ENCODE data around the gene C20orf96.

The C20orf96 gene

GRCh38 chr20:312866-313265 lies 22.3 kb upstream of the C20orf96 start:
- no peak overlapping the region for H3K27ac ChIP-seq
- DNase-seq (ENCODE audit: low read depth, low spot score), result no peak

GRCh38 chr20:312067-312466 lies 21.5 kb upstream of the C20orf96 start:
- no peak for DNase-seq (ENCODE audit: low read depth, low spot score)
- H3K27ac ChIP-seq, result no peak overlapping the region

GRCh38 chr20:311609-312008 lies 21.1 kb upstream of the C20orf96 start:
- H3K27ac ChIP-seq, result no peak overlapping the region
- no peak for DNase-seq (ENCODE audit: low read depth, low spot score)

GRCh38 chr20:310645-311044 lies 20.1 kb upstream of the C20orf96 start:
- peak overlapping the region; percentile 67 for H3K27ac ChIP-seq
- no peak for DNase-seq (ENCODE audit: low read depth, low spot score)

GRCh38 chr20:309841-310644 lies 19.5 kb upstream of the C20orf96 start:
- no peak for DNase-seq (ENCODE audit: low read depth, low spot score)
- H3K27ac ChIP-seq, result peak overlapping the region; percentile 67

GRCh38 chr20:309306-309840 lies 18.8 kb upstream of the C20orf96 start:
- peak overlapping the region; percentile 67 for H3K27ac ChIP-seq
- DNase-seq (ENCODE audit: low read depth, low spot score), result no peak

- H3K27ac ChIP-seq, result peak overlapping the region; percentile 67
- no peak for DNase-seq (ENCODE audit: low read depth, low spot score)
Observed at GRCh38 chr20:308427-309038, 18.0 kb upstream of the C20orf96 start.

- DNase-seq (ENCODE audit: low read depth, low spot score), result no peak
- no peak overlapping the region for H3K27ac ChIP-seq
Observed at GRCh38 chr20:305745-306144, 15.2 kb upstream of the C20orf96 start.

- H3K27ac ChIP-seq, result no peak overlapping the region
- no peak for DNase-seq (ENCODE audit: low read depth, low spot score)
Observed at GRCh38 chr20:301886-302848, 11.6 kb upstream of the C20orf96 start.

- DNase-seq (ENCODE audit: low read depth, low spot score), result no peak
- no peak overlapping the region for H3K27ac ChIP-seq
Observed at GRCh38 chr20:300345-300990, 9.9 kb upstream of the C20orf96 start.

- no peak for DNase-seq (ENCODE audit: low read depth, low spot score)
- H3K27ac ChIP-seq, result peak overlapping the region; percentile 96
Observed at GRCh38 chr20:298776-299391, 8.3 kb upstream of the C20orf96 start.

- DNase-seq (ENCODE audit: low read depth, low spot score), result no peak
- H3K27ac ChIP-seq, result peak overlapping the region; percentile 96
Observed at GRCh38 chr20:297925-298775, 7.6 kb upstream of the C20orf96 start.

- H3K27ac ChIP-seq, result peak within 1 kb of the TSS; percentile 96
- DNase-seq (ENCODE audit: low read depth, low spot score), result no peak
Observed at GRCh38 chr20:297098-297924, 6.8 kb upstream of the C20orf96 start, which contains the start of gene ZCCHC3. Gene ZCCHC3, plus strand, starts transcription at chr20:297570. Its CDS starts 17 bp downstream, at chr20:297587.

- DNase-seq (ENCODE audit: low read depth, low spot score), result no peak
- H3K27ac ChIP-seq, result no peak overlapping the region
Observed at GRCh38 chr20:295804-296203, 5.3 kb upstream of the C20orf96 start.

GRCh38 chr20:294602-295001 lies 4.1 kb upstream of the C20orf96 start:
- DNase-seq (ENCODE audit: low read depth, low spot score), result no peak

GRCh38 chr20:289693-290083 lies 862 bp downstream of the C20orf96 start:
- H3K27ac ChIP-seq, result peak overlapping the region; percentile 32
- DNase-seq (ENCODE audit: low read depth, low spot score), result no peak

More at GRCh38 chr20:294602-295001, 4.1 kb upstream of the C20orf96 start:
- H3K27ac ChIP-seq, result no peak overlapping the region

GRCh38 chr20:288956-289692 lies 1.4 kb downstream of the C20orf96 start:
- H3K27ac ChIP-seq, result no peak overlapping the region
- no peak for DNase-seq (ENCODE audit: low read depth, low spot score)
